Activated T-cell treated with anti-CD3 and anti-CD28 coated beads, Interleukin-2, amount 50 U/mL, for 24 hours (primary cell): ENCODE results near the gene FAM107B.

Source experiments
- DNase-seq: peaks from one replicate; pipeline ENCODE4 v3.0.0-alpha.2; 2020
- H3K27ac Mint-ChIP-seq: 2 replicates; pipeline ENCODE4 v1.8.0; 2020; ENCODE audit warnings: mild to moderate bottlenecking, mixed read lengths
- H3K27me3 Mint-ChIP-seq: 2 replicates; pipeline ENCODE4 v1.8.0; 2020; ENCODE audit warnings: mixed read lengths
- H3K36me3 Mint-ChIP-seq: 2 replicates; pipeline ENCODE4 v1.8.0; 2020; ENCODE audit warnings: low read depth, mixed read lengths
- H3K4me1 Mint-ChIP-seq: 2 replicates; pipeline ENCODE4 v1.8.0; 2020; ENCODE audit warnings: low read depth, mixed read lengths
- H3K4me3 Mint-ChIP-seq: 2 replicates; pipeline ENCODE4 v1.8.0; 2020; ENCODE audit warnings: mild to moderate bottlenecking, moderate library complexity, mixed read lengths
- H3K9me3 Mint-ChIP-seq: 2 replicates; pipeline ENCODE4 v1.8.0; 2020; ENCODE audit warnings: mixed read lengths

The FAM107B gene

GRCh38 chr10:14523286-14523685 is 251.4 kb downstream of the FAM107B start:
- Mint-ChIP-seq H3K27ac (peak overlapping the region; percentile 55), H3K4me1 (peaks cover 51% of the 10 kb centered on the region), H3K36me3 (peaks cover 96% of the 10 kb centered on the region), H3K27me3 (no peaks in the 10 kb centered on the region), H3K9me3 (no peaks in the 10 kb centered on the region), H3K4me3 (no peak overlapping the region)
- DNase-seq = no peak

GRCh38 chr10:14519785-14520184 is 254.9 kb downstream of the FAM107B start:
- H3K27me3 Mint-ChIP-seq = no peaks in the 10 kb centered on the region
- peaks cover 90% of the 10 kb centered on the region for H3K36me3 Mint-ChIP-seq
- no peak overlapping the region for H3K4me3 Mint-ChIP-seq
- H3K4me1 Mint-ChIP-seq = peaks cover 23% of the 10 kb centered on the region
- peaks cover 2% of the 10 kb centered on the region for H3K9me3 Mint-ChIP-seq
- no peak for DNase-seq
- no peak overlapping the region for H3K27ac Mint-ChIP-seq

- Mint-ChIP-seq H3K4me3 (no peak overlapping the region), H3K27ac (peak overlapping the region; percentile 6), H3K9me3 (peaks cover 2% of the 10 kb centered on the region), H3K36me3 (peaks cover 82% of the 10 kb centered on the region), H3K4me1 (peaks cover 9% of the 10 kb centered on the region), H3K27me3 (no peaks in the 10 kb centered on the region)
- no peak for DNase-seq
Measured at GRCh38 chr10:14518149-14518548, 256.5 kb downstream of the FAM107B start.

GRCh38 chr10:14513123-14513522 is 261.6 kb downstream of the FAM107B start:
- Mint-ChIP-seq H3K27ac (no peak overlapping the region), H3K27me3 (no peaks in the 10 kb centered on the region), H3K4me1 (peaks cover 13% of the 10 kb centered on the region), H3K36me3 (peaks cover 75% of the 10 kb centered on the region), H3K9me3 (peaks cover 17% of the 10 kb centered on the region), H3K4me3 (no peak overlapping the region)
- no peak for DNase-seq

GRCh38 chr10:14510346-14510745 is 264.4 kb downstream of the FAM107B start:
- Mint-ChIP-seq H3K27me3 (no peaks in the 10 kb centered on the region), H3K4me1 (peaks cover 38% of the 10 kb centered on the region), H3K36me3 (peaks cover 52% of the 10 kb centered on the region), H3K4me3 (no peak overlapping the region), H3K27ac (no peak overlapping the region), H3K9me3 (peaks cover 15% of the 10 kb centered on the region)
- DNase-seq = no peak

- H3K27me3 Mint-ChIP-seq = no peaks in the 10 kb centered on the region
- peaks cover 38% of the 10 kb centered on the region for H3K4me1 Mint-ChIP-seq
- no peak overlapping the region for H3K4me3 Mint-ChIP-seq
- DNase-seq = no peak
- H3K9me3 Mint-ChIP-seq = peaks cover 15% of the 10 kb centered on the region
- H3K36me3 Mint-ChIP-seq = peaks cover 46% of the 10 kb centered on the region
- H3K27ac Mint-ChIP-seq = peak overlapping the region; percentile 72
Measured at GRCh38 chr10:14508725-14509124, 266.0 kb downstream of the FAM107B start.

GRCh38 chr10:14507781-14508180 is 266.9 kb downstream of the FAM107B start:
- Mint-ChIP-seq H3K27ac (peak overlapping the region; percentile 47), H3K4me3 (no peak overlapping the region), H3K9me3 (peaks cover 11% of the 10 kb centered on the region), H3K27me3 (no peaks in the 10 kb centered on the region), H3K36me3 (peaks cover 40% of the 10 kb centered on the region), H3K4me1 (peaks cover 41% of the 10 kb centered on the region)
- no peak for DNase-seq

GRCh38 chr10:14507176-14507575 is 267.5 kb downstream of the FAM107B start:
- Mint-ChIP-seq H3K4me3 (peak overlapping the region; percentile 9), H3K27ac (peak overlapping the region; percentile 47), H3K4me1 (peaks cover 41% of the 10 kb centered on the region), H3K36me3 (peaks cover 34% of the 10 kb centered on the region), H3K9me3 (peaks cover 11% of the 10 kb centered on the region), H3K27me3 (no peaks in the 10 kb centered on the region)
- no peak for DNase-seq

- DNase-seq = no peak
- peaks cover 26% of the 10 kb centered on the region for H3K4me1 Mint-ChIP-seq
- H3K27me3 Mint-ChIP-seq = no peaks in the 10 kb centered on the region
- H3K27ac Mint-ChIP-seq = no peak overlapping the region
- H3K36me3 Mint-ChIP-seq = no peaks in the 10 kb centered on the region
- no peak overlapping the region for H3K4me3 Mint-ChIP-seq
- H3K9me3 Mint-ChIP-seq = no peaks in the 10 kb centered on the region
Measured at GRCh38 chr10:14502431-14502830, 272.3 kb downstream of the FAM107B start.

- Mint-ChIP-seq H3K36me3 (no peaks in the 10 kb centered on the region), H3K9me3 (no peaks in the 10 kb centered on the region), H3K4me1 (peaks cover 8% of the 10 kb centered on the region), H3K27ac (no peak overlapping the region), H3K4me3 (no peak overlapping the region), H3K27me3 (no peaks in the 10 kb centered on the region)
- DNase-seq = no peak
Measured at GRCh38 chr10:14500172-14500765, 274.4 kb downstream of the FAM107B start.

- Mint-ChIP-seq H3K27ac (no peak overlapping the region), H3K9me3 (no peaks in the 10 kb centered on the region), H3K4me1 (peaks cover 8% of the 10 kb centered on the region), H3K36me3 (no peaks in the 10 kb centered on the region), H3K27me3 (no peaks in the 10 kb centered on the region), H3K4me3 (no peak overlapping the region)
- DNase-seq = no peak
Measured at GRCh38 chr10:14499601-14499904, 275.1 kb downstream of the FAM107B start.

- Mint-ChIP-seq H3K4me3 (no peak overlapping the region), H3K27ac (no peak overlapping the region), H3K4me1 (peaks cover 6% of the 10 kb centered on the region), H3K9me3 (no peaks in the 10 kb centered on the region), H3K27me3 (no peaks in the 10 kb centered on the region), H3K36me3 (no peaks in the 10 kb centered on the region)
- no peak for DNase-seq
Measured at GRCh38 chr10:14498326-14498725, 276.4 kb downstream of the FAM107B start.

GRCh38 chr10:14491811-14492210 is 282.9 kb downstream of the FAM107B start:
- H3K4me3 Mint-ChIP-seq = no peak overlapping the region
- no peak overlapping the region for H3K27ac Mint-ChIP-seq
- peaks cover 14% of the 10 kb centered on the region for H3K27me3 Mint-ChIP-seq
- no peaks in the 10 kb centered on the region for H3K9me3 Mint-ChIP-seq
- DNase-seq = no peak
- no peaks in the 10 kb centered on the region for H3K36me3 Mint-ChIP-seq
- H3K4me1 Mint-ChIP-seq = peaks cover 3% of the 10 kb centered on the region

- Mint-ChIP-seq H3K27me3 (peaks cover 29% of the 10 kb centered on the region), H3K36me3 (no peaks in the 10 kb centered on the region), H3K4me3 (no peak overlapping the region), H3K4me1 (peaks cover 3% of the 10 kb centered on the region), H3K27ac (no peak overlapping the region), H3K9me3 (no peaks in the 10 kb centered on the region)
- DNase-seq = no peak
Measured at GRCh38 chr10:14489522-14490177, 285.0 kb downstream of the FAM107B start.

- H3K27ac Mint-ChIP-seq = no peak overlapping the region
- H3K4me3 Mint-ChIP-seq = no peak overlapping the region
- DNase-seq = no peak
- H3K27me3 Mint-ChIP-seq = peaks cover 47% of the 10 kb centered on the region
- peaks cover 3% of the 10 kb centered on the region for H3K4me1 Mint-ChIP-seq
- H3K36me3 Mint-ChIP-seq = no peaks in the 10 kb centered on the region
- no peaks in the 10 kb centered on the region for H3K9me3 Mint-ChIP-seq
Measured at GRCh38 chr10:14487488-14487883, 287.2 kb downstream of the FAM107B start.
